K562 (cell line): ENCODE results near the gene LY6G6F. TPM values are rescaled to one million over a fixed set of nuclear protein-coding genes. Genes with fewer than 3 reads are reported as not detected.

Experiments used
- BRCA1 ChIP-seq, 2 experiments: fragments of 450-650 bp in 1 of 2; sonication (generic) in 1 of 2; formaldehyde crosslinking in 1 of 2; IDR thresholded peaks; 2 replicates each; pipeline versions ENCODE4 v1.5.0 to v1.6.1; 2017 to 2020; ENCODE audit warnings: mild to moderate bottlenecking in 1 of 2, missing genetic modification reagents in 1 of 2
- DDX20 ChIP-seq: fragments of 450-650 bp; IDR thresholded peaks from 2 replicates; pipeline ENCODE4 v1.6.1; 2016; ENCODE audit warnings: missing genetic modification characterization, low read depth, mild to moderate bottlenecking, missing compliant biosample characterization, moderate library complexity
- DIDO1 ChIP-seq: fragments of 450-650 bp; IDR thresholded peaks from 2 replicates; pipeline ENCODE4 v1.6.1; 2016; ENCODE audit warnings: low read depth, missing biosample characterization, missing genetic modification characterization
- FOS ChIP-seq: IDR thresholded peaks from 3 replicates; pipeline ENCODE4 v1.6.1; 2011; ENCODE audit not compliant: insufficient read length; ENCODE audit errors: extremely low read depth
- HDAC2 ChIP-seq: fragments of 450-650 bp; IDR thresholded peaks from 2 replicates; pipeline ENCODE4 v1.6.1; 2016; ENCODE audit warnings: mild to moderate bottlenecking
- MIER1 ChIP-seq: fragments of 450-650 bp; IDR thresholded peaks from 2 replicates; pipeline ENCODE4 v1.6.1; 2016; ENCODE audit warnings: antibody characterized with exemption, mild to moderate bottlenecking, low read depth
- PHF21A ChIP-seq: fragments of 450-650 bp; IDR thresholded peaks from 2 replicates; pipeline ENCODE4 v1.6.1; 2017; ENCODE audit warnings: low read depth, borderline replicate concordance
- RBM25 ChIP-seq: fragments of 200-400 bp; formaldehyde crosslinking; IDR thresholded peaks from 2 replicates; pipeline ENCODE4 v1.6.1; 2018; ENCODE audit warnings: low read length, low read depth, moderate library complexity; ENCODE audit not compliant: severe bottlenecking
- SRF ChIP-seq, 2 experiments: fragments of 250-450, 450-650 bp in 1 of 2; sonication (Bioruptor Pico) in 1 of 2; sonication (generic) in 1 of 2; formaldehyde crosslinking; IDR thresholded peaks; 2 replicates each; pipeline versions ENCODE4 v1.5.0 to v1.5.1; 2020 to 2022; ENCODE audit warnings: mild to moderate bottlenecking in 1 of 2, missing genetic modification reagents in 1 of 2
- SUPT5H ChIP-seq: fragments of 450-650 bp; IDR thresholded peaks from 2 replicates; pipeline ENCODE4 v1.6.1; 2016
- TEAD4 ChIP-seq, 2 experiments: sonication (generic) in 1 of 2; formaldehyde crosslinking in 1 of 2; IDR thresholded peaks; 2 replicates each; pipeline versions ENCODE4 v1.6.1 to v1.8.0; 2012 to 2022; ENCODE audit warnings: borderline replicate concordance in 1 of 2, inconsistent platforms in 1 of 2, low read length in 1 of 2, mild to moderate bottlenecking in 1 of 2, missing genetic modification reagents in 1 of 2
- ZC3H4 ChIP-seq: sonication (generic); formaldehyde crosslinking; IDR thresholded peaks from 2 replicates; pipeline ENCODE4 v1.9.0; 2021; ENCODE audit warnings: missing genetic modification reagents, borderline replicate concordance
- ZKSCAN1 ChIP-seq: fragments of 150-350 bp; IDR thresholded peaks from 2 replicates; pipeline ENCODE4 v1.6.1; 2016; ENCODE audit warnings: low read depth, low read length
- ZNF197 ChIP-seq: fragments of 200-800 bp; sonication (Bioruptor generic); IDR thresholded peaks from 2 replicates; pipeline ENCODE4 v1.6.1; 2016; ENCODE audit warnings: low read depth, missing genetic modification characterization, missing compliant biosample characterization
- ZNF282 ChIP-seq: sonication (generic); formaldehyde crosslinking; IDR thresholded peaks from 2 replicates; pipeline ENCODE4 v1.8.1; 2023; ENCODE audit warnings: missing genetic modification reagents
- ZNF444 ChIP-seq: fragments of 250-450 bp; sonication (Bioruptor Pico); IDR thresholded peaks from 2 replicates; pipeline ENCODE4 v1.4.0; 2020; ENCODE audit warnings: mild to moderate bottlenecking, moderate library complexity
- ZNF584 ChIP-seq: fragments of 200-800 bp; sonication (Bioruptor generic); IDR thresholded peaks from 2 replicates; pipeline ENCODE4 v1.6.1; 2016; ENCODE audit warnings: low read depth, mild to moderate bottlenecking, missing genetic modification characterization, missing compliant biosample characterization
- polyA plus RNA-seq, 8 experiments: library from polyadenylated mRNA; depleted of rRNA in 4 of 8; stranded (reverse) in 5 of 8; unstranded in 3 of 8; fragments of >200 nt; fragmentation: Nextera tagmentation in 2 of 8; fragmentation: Illumina TruSeq in 1 of 8; extraction: Ambion mirVana in 2 of 8; extraction: Trizol in 1 of 8; gene quantifications; 2 replicates each; pipeline versions ENCODE4 v1.2.1 to v1.2.3, GENCODE V29; 2011 to 2014; ENCODE audit warnings: inconsistent platforms in 1 of 8, missing spikeins in 1 of 8
- total RNA-seq, 7 experiments: library from RNA; depleted of rRNA in 6 of 7; stranded (reverse); fragments of >200 nt in 6 of 7; fragmentation: Illumina TruSeq in 2 of 7; extraction: Trizol in 2 of 7; gene quantifications; 2 replicates each; pipeline versions ENCODE4 v1.2.1 to v1.2.3, GENCODE V29; 2011 to 2021; ENCODE audit warnings: low replicate concordance in 1 of 7
- TF ChIP-seq, protein P1 (sequence below): sonication (generic); formaldehyde crosslinking; IDR thresholded peaks from 2 replicates; pipeline ENCODE4 v1.8.0; 2023; ENCODE audit warnings: mild to moderate bottlenecking, missing genetic modification reagents

LY6G6F gene
- total and polyA plus RNA-seq, 9 of the 15 experiments (the other 6 are each of a cell fraction or from before 2014, with no cell fraction given), result 0.14 to 0.50 (median 0.28) TPM; not detected in 2

DNA sequence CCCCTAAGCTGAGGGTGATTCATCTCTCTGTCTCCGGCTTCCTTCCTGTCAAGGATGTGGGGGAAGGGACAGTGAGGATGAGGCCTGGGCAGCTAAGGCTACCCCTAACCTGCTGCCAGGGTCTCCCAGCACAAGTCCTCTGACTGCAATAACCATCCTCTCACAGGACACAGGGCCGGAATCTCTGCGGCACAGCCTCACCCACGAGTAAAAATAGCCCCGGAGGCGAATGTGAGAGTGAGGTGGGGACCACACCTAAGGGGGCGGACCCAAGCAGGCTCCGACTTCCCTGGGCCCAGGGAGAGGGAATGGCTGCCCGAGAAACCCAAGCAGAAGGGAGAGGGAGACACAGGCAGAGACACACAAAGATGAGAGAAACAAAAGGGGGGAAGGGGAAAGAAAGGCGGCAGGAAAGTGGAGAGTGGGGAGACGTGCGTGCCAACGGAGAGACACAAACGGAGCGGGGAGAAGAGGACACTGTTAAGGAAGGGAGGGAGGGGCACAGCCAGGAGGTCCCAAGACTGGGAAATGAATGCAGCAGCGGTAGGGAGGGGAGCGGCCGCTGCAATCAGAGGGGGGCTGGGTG, 28.2 kb downstream of the LY6G6F start (continued):
- TF ChIP-seq TEAD4 (IDR thresholded peaks at IDR 0.05; ENCODE audit: low read length) (0 out of 2 replicates have a peak, but pooled peaks have one; percentile 5), TEAD4 (CRISPR knock-in tag; IDR thresholded peaks at IDR 0.05; ENCODE audit: borderline replicate concordance) (peak; percentile 45; the same call in 1 of the 2 replicates), ZNF282 (CRISPR knock-in tag) (no peak), RBM25 (no peak), SUPT5H (peak; percentile 86), DIDO1 (tag) (0 out of 2 replicates have a peak, but pooled peaks have one; percentile 16), ZKSCAN1 (peak; percentile 70; the same call in 1 of the 2 replicates), ZNF444 (CRISPR knock-in tag) (no peak), ZC3H4 (CRISPR knock-in tag) (no peak), ZNF197 (CRISPR knock-in tag) (no peak), BRCA1 (IDR thresholded peaks at IDR 0.05) (no peak), BRCA1 (CRISPR knock-in tag; IDR thresholded peaks at IDR 0.05) (no peak), MIER1 (no peak), PHF21A (no peak), HDAC2 (peak; percentile 89), SRF (CRISPR knock-in tag; IDR thresholded peaks at IDR 0.05) (no peak; a peak in 2 of 4 replicates), FOS (no peak), ZNF584 (no peak), DDX20 (no peak)
- TF ChIP-seq, protein P1, sequence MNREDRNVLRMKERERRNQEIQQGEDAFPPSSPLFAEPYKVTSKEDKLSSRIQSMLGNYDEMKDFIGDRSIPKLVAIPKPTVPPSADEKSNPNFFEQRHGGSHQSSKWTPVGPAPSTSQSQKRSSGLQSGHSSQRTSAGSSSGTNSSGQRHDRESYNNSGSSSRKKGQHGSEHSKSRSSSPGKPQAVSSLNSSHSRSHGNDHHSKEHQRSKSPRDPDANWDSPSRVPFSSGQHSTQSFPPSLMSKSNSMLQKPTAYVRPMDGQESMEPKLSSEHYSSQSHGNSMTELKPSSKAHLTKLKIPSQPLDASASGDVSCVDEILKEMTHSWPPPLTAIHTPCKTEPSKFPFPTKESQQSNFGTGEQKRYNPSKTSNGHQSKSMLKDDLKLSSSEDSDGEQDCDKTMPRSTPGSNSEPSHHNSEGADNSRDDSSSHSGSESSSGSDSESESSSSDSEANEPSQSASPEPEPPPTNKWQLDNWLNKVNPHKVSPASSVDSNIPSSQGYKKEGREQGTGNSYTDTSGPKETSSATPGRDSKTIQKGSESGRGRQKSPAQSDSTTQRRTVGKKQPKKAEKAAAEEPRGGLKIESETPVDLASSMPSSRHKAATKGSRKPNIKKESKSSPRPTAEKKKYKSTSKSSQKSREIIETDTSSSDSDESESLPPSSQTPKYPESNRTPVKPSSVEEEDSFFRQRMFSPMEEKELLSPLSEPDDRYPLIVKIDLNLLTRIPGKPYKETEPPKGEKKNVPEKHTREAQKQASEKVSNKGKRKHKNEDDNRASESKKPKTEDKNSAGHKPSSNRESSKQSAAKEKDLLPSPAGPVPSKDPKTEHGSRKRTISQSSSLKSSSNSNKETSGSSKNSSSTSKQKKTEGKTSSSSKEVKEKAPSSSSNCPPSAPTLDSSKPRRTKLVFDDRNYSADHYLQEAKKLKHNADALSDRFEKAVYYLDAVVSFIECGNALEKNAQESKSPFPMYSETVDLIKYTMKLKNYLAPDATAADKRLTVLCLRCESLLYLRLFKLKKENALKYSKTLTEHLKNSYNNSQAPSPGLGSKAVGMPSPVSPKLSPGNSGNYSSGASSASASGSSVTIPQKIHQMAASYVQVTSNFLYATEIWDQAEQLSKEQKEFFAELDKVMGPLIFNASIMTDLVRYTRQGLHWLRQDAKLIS (CRISPR knock-in tag), result no peak
